Osteoblast (primary cell): ENCODE results near the gene MYO1A. TPM values are rescaled to one million over a fixed set of nuclear protein-coding genes. Genes with fewer than 3 reads are reported as not detected.

Experiments used
- DNase-seq: peaks from one replicate; pipeline ENCODE4 v3.0.0; 2011; ENCODE audit warnings: low spot score, mixed read lengths; ENCODE audit not compliant: insufficient read length; ENCODE audit errors: missing footprints
- H2AFZ ChIP-seq: 2 replicates; pipeline ENCODE4 v1.6.0; 2011; ENCODE audit warnings: mild to moderate bottlenecking, low read length
- H3K27ac ChIP-seq: 2 replicates; pipeline ENCODE4 v1.5.1; 2011; ENCODE audit warnings: mild to moderate bottlenecking, low read depth, low read length, moderate library complexity
- H3K27me3 ChIP-seq: 2 replicates; pipeline ENCODE4 v1.6.0; 2012; ENCODE audit warnings: mild to moderate bottlenecking, control low read depth, inconsistent platforms, low read length, moderate library complexity; ENCODE audit not compliant: insufficient read depth
- H3K36me3 ChIP-seq: 2 replicates; pipeline ENCODE4 v1.5.1; 2011; ENCODE audit warnings: mild to moderate bottlenecking, low read length, control low read depth, moderate library complexity; ENCODE audit not compliant: insufficient read depth
- H3K4me1 ChIP-seq: 2 replicates; pipeline ENCODE4 v1.5.1; 2011; ENCODE audit warnings: mild to moderate bottlenecking, low read length, control low read depth, moderate library complexity; ENCODE audit not compliant: insufficient read depth
- H3K4me2 ChIP-seq: 2 replicates; pipeline ENCODE4 v1.6.0; 2011; ENCODE audit warnings: mild to moderate bottlenecking, low read length; ENCODE audit not compliant: insufficient read depth
- H3K4me3 ChIP-seq: fragments of 200-600 bp; sonication (generic); 3 replicates; pipeline ENCODE4 v1.5.1; 2012; ENCODE audit warnings: mild to moderate bottlenecking, low read length, inconsistent platforms; ENCODE audit not compliant: insufficient read depth
- H3K79me2 ChIP-seq: 2 replicates; pipeline ENCODE4 v1.6.0; 2012; ENCODE audit warnings: mild to moderate bottlenecking, low read length, control low read depth, inconsistent platforms; ENCODE audit not compliant: insufficient read depth
- H3K9me3 ChIP-seq: 2 replicates; pipeline ENCODE4 v1.5.1; 2011; ENCODE audit warnings: low read depth, low read length, control low read depth
- H4K20me1 ChIP-seq: 2 replicates; pipeline ENCODE4 v1.6.0; 2012; ENCODE audit warnings: mild to moderate bottlenecking, low read length, control low read depth; ENCODE audit not compliant: insufficient read depth
- CTCF ChIP-seq: IDR thresholded peaks from 2 replicates; pipeline ENCODE4 v1.5.1; 2011; ENCODE audit warnings: mild to moderate bottlenecking, low read depth, low read length, moderate library complexity; ENCODE audit errors: extremely low read depth
- total RNA-seq: library from RNA; depleted of rRNA; stranded (reverse); fragments of >200 nt; gene quantifications from 2 replicates; pipeline ENCODE4 v1.2.3, GENCODE V29; 2012

Gene MYO1A
- total RNA-seq, 1 donor = not detected

GRCh38 chr12:57096748-57097553 lies 47.0 kb upstream of the MYO1A start:
- DNase-seq = peak; percentile 81
- Histone ChIP-seq H4K20me1 (peaks cover 25% of the 10 kb centered on the region), H2AFZ (no peak overlapping the region), H3K27me3 (no peaks in the 10 kb centered on the region), H3K27ac (peak overlapping the region; percentile 48), H3K36me3 (peaks cover 73% of the 10 kb centered on the region), H3K4me2 (no peak overlapping the region), H3K4me3 (no peak overlapping the region), H3K4me1 (peaks cover 45% of the 10 kb centered on the region), H3K79me2 (peaks cover 18% of the 10 kb centered on the region), H3K9me3 (no peaks in the 10 kb centered on the region)
- no peak for TF ChIP-seq CTCF

- DNase-seq = peak; percentile 54
- H4K20me1 ChIP-seq = peaks cover 33% of the 10 kb centered on the region
Observed at GRCh38 chr12:57096099-57096572, 46.2 kb upstream of the MYO1A start.

GRCh38 chr12:57095440-57095839 lies 45.5 kb upstream of the MYO1A start:
- Histone ChIP-seq H2AFZ (no peak overlapping the region), H3K4me3 (no peak overlapping the region), H4K20me1 (peaks cover 40% of the 10 kb centered on the region), H3K9me3 (no peaks in the 10 kb centered on the region), H3K27me3 (no peaks in the 10 kb centered on the region), H3K36me3 (peaks cover 83% of the 10 kb centered on the region), H3K4me2 (no peak overlapping the region), H3K27ac (no peak overlapping the region), H3K79me2 (peaks cover 33% of the 10 kb centered on the region), H3K4me1 (peaks cover 59% of the 10 kb centered on the region)
- DNase-seq = peak; percentile 77
- no peak for TF ChIP-seq CTCF

More at GRCh38 chr12:57096099-57096572, 46.2 kb upstream of the MYO1A start:
- peaks cover 76% of the 10 kb centered on the region for H3K36me3 ChIP-seq
- no peaks in the 10 kb centered on the region for H3K9me3 ChIP-seq
- peaks cover 52% of the 10 kb centered on the region for H3K4me1 ChIP-seq
- H3K27ac ChIP-seq = no peak overlapping the region
- no peaks in the 10 kb centered on the region for H3K27me3 ChIP-seq
- no peak overlapping the region for H3K4me3 ChIP-seq
- no peak overlapping the region for H3K4me2 ChIP-seq
- peaks cover 26% of the 10 kb centered on the region for H3K79me2 ChIP-seq
- TF ChIP-seq CTCF = no peak
- no peak overlapping the region for H2AFZ ChIP-seq
